ENCODE results near the gene PDLIM3.

PDLIM3 gene

GRCh38 chr4:185468999-185469398 lies 66.3 kb downstream of the PDLIM3 start:
- no peak for FAIRE-seq

GRCh38 chr4:185467991-185468390 lies 67.3 kb downstream of the PDLIM3 start:
- FAIRE-seq = no peak

DNA sequence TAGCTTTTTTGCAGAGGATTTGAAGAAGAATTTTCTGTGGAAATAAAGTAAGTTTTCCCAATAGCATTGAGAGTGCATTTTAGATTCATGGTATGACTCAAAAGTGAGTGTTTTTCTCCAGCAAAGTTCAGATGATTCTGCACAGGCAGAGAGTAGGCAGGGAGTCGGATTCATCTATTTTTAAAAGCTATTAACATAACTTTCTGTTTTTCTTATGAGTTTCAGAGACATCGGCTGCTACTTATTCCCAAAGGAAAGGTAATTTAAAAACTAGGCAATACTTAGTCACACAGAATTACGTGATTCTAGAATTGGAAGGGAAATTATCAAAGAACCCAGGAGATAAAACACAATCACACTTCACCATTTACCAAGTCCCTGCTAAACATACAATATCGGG lies 68.2 kb downstream of the PDLIM3 start:
- no peak for FAIRE-seq

DNA sequence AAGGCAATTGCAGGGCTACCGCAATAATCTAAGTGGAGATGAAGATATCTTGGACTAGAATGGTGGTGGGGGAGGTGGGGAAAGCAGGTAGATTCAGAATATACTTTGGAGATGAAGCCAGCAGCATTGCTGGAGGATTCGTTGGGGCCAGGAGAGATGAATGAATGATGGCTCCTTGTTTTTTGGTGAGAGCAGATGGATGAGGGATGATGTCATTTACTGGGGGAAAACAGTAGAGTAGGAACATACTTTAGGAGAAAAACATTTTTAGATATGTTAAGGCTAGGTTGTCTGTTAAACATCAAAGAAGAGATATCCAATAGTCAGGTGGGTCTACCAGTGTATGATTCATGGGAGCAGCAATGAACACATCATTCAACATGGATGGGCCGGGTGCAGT lies 69.6 kb downstream of the PDLIM3 start:
- no peak for FAIRE-seq

GRCh38 chr4:185464887-185465286 lies 70.4 kb downstream of the PDLIM3 start:
- FAIRE-seq = no peak

DNA sequence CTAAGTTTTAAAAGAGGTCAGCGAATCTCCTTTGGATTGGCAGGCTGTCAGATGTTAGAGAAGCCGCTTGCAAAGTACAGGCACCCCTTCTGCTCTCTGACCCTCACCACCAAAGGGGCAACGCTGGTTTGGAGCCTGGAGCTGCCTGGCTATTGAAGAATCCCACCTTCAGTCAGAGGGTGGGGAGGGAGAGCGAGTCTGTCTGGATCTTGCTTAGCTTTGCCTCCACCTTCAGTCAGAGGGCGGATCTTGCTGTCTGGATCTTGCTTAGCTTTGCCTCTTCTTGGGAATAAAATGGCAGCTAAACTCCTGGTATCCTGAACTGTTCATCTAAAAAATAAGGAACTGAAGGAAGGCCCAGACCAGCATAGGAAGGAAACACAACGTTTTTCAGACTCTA lies 71.1 kb downstream of the PDLIM3 start:
- no peak for FAIRE-seq

DNA sequence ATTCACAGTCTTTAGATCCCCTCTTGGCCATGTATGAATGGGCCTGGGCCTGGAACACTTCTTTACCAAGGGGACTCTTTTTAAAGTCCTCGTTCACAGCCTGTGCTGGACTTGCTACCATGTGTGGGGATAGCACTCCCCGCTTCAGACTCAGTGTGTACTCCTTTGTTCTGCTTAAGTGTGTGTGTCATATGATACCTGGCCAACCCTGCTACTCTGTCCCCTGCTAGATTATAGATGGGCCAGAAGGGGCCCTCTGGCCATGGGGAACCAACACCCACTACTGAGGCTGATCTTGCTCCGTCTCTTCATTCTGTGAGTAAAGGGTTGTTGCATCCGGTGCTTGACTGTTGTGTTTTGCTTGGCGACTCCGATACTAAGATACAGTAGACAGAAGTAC lies 71.8 kb downstream of the PDLIM3 start:
- FAIRE-seq = no peak

DNA sequence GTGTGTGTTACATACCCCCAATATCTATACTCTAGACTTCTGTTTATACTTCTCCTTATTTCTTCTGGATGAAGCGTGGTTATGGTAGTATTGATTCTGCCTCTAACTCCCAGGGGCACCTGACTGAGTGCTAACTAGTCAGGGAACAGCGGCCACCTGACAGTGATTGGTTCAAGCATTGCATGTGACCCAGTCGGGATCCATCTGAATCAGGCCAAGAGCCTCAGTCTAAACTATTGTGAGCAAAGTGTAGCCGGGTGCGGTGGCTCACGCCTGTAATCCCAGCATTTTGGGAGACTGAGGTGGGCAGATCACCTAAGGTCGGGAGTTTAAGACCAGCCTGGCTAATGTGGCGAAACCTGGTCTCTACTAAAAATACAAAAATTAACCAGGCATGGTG lies 73.7 kb downstream of the PDLIM3 start:
- no peak for FAIRE-seq

DNA sequence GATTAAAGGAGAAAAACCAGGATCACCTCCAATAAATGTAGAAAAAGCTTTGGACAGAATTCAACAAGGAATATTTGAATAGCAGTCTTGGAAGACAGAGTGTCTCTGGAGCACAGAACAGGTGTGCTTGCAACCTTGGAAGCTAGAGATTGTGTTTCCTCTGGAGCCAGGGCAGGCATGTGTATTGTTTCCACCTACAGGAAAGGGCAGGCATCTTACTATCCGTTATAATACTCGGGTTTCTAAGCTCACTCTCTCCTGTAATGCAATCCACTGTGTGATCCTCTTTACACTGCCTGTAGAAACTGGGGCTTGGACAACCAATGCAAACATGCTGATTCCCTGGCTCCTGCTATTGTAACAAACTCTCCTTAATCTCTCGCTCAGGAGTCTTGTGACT lies 78.2 kb downstream of the PDLIM3 start:
- no peak for FAIRE-seq

GRCh38 chr4:185456131-185456530 lies 79.2 kb downstream of the PDLIM3 start:
- FAIRE-seq = no peak

Data from A204.1 (cell line).